CD14-positive monocyte (primary cell): Measurements from ENCODE around the gene SLC19A2. TPM values are rescaled to one million over a fixed set of nuclear protein-coding genes. Genes with fewer than 3 reads are reported as not detected.

ENCODE experiments used
- DNase-seq, 3 donors: peaks; one replicate each; pipeline ENCODE4 v3.0.0-alpha.2; 2011 to 2022
- H2AFZ ChIP-seq: 2 replicates; pipeline ENCODE4 v1.6.0; 2012; ENCODE audit warnings: mild to moderate bottlenecking, low read depth, low read length, inconsistent platforms; ENCODE audit not compliant: insufficient read depth, poor library complexity, severe bottlenecking
- H3K27ac ChIP-seq, 2 donors: 1 replicate in 1 of 2; 2 replicates in 1 of 2; pipeline ENCODE4 v1.5.1; 2012 to 2013; ENCODE audit warnings: low read length in 2 of 2, control low read depth in 1 of 2, inconsistent platforms in 1 of 2, low read depth in 1 of 2, mild to moderate bottlenecking in 1 of 2
- H3K27me3 ChIP-seq, 2 donors: one replicate each; pipeline versions ENCODE4 v1.6.0 to v1.6.1; 2011 to 2013; ENCODE audit warnings: low read length in 2 of 2; ENCODE audit not compliant: control insufficient read depth in 2 of 2, insufficient read depth in 2 of 2
- H3K36me3 ChIP-seq, 2 donors: replicated peaks in 1 of 2; 1 replicate in 1 of 2; 2 replicates in 1 of 2; pipeline versions ENCODE4 v1.5.1 to v1.6.1; 2012 to 2013; ENCODE audit warnings: low read length in 2 of 2, control low read depth in 1 of 2, inconsistent platforms in 1 of 2, mild to moderate bottlenecking in 1 of 2; ENCODE audit not compliant: insufficient read depth in 2 of 2, control insufficient read depth in 1 of 2
- H3K4me1 ChIP-seq, 2 donors: 1 replicate in 1 of 2; 2 replicates in 1 of 2; pipeline versions ENCODE4 v1.5.1 to v1.6.1; 2012 to 2013; ENCODE audit warnings: low read length in 2 of 2, control low read depth in 1 of 2, inconsistent platforms in 1 of 2, mild to moderate bottlenecking in 1 of 2, moderate library complexity in 1 of 2; ENCODE audit not compliant: insufficient read depth in 2 of 2, control insufficient read depth in 1 of 2
- H3K4me2 ChIP-seq: replicated peaks from 2 replicates; pipeline ENCODE3; 2012; ENCODE audit warnings: low read length, moderate library complexity, mild to moderate bottlenecking; ENCODE audit not compliant: poor library complexity, severe bottlenecking; ENCODE audit errors: extremely low read depth
- H3K4me3 ChIP-seq, 3 experiments: fragments of 200-600 bp in 1 of 3; sonication (generic) in 1 of 3; replicated peaks in 1 of 3; 1 replicate in 2 of 3; 2 replicates in 1 of 3; pipeline ENCODE4 v1.5.1; 2011 to 2013; ENCODE audit warnings: low read length in 3 of 3, mild to moderate bottlenecking in 3 of 3, control low read depth in 2 of 3, low read depth in 2 of 3, inconsistent platforms in 1 of 3, moderate library complexity in 1 of 3
- H3K79me2 ChIP-seq: 2 replicates; pipeline ENCODE4 v1.6.0; 2012; ENCODE audit warnings: mild to moderate bottlenecking, control low read depth, inconsistent platforms, low read length, moderate library complexity; ENCODE audit not compliant: insufficient read depth
- H3K9ac ChIP-seq: 2 replicates; pipeline ENCODE4 v1.6.0; 2017; ENCODE audit warnings: low read length, mild to moderate bottlenecking; ENCODE audit not compliant: insufficient read depth, poor library complexity, severe bottlenecking
- H3K9me3 ChIP-seq, 2 donors: replicated peaks in 1 of 2; 1 replicate in 1 of 2; 2 replicates in 1 of 2; pipeline versions ENCODE4 v1.5.1 to v1.6.1; 2012 to 2013; ENCODE audit warnings: low read length in 2 of 2, control low read depth in 1 of 2; ENCODE audit not compliant: control insufficient read depth in 1 of 2, insufficient read depth in 1 of 2
- H4K20me1 ChIP-seq: 2 replicates; pipeline ENCODE4 v1.6.0; 2012; ENCODE audit warnings: mild to moderate bottlenecking, low read length, control low read depth, moderate library complexity; ENCODE audit not compliant: insufficient read depth
- H3K27ac Mint-ChIP-seq, 7 donors: one replicate each; pipeline ENCODE4 v1.8.0; 2020; ENCODE audit warnings: mild to moderate bottlenecking in 7 of 7, mixed read lengths in 7 of 7, moderate library complexity in 6 of 7, inconsistent platforms in 2 of 7
- H3K27me3 Mint-ChIP-seq, 3 donors: one replicate each; pipeline ENCODE4 v1.8.0; 2021 to 2022; ENCODE audit warnings: low read depth in 3 of 3, mild to moderate bottlenecking in 3 of 3, mixed read lengths in 3 of 3, moderate library complexity in 3 of 3, inconsistent platforms in 1 of 3
- H3K36me3 Mint-ChIP-seq, 2 donors: one replicate each; pipeline ENCODE4 v1.8.0; 2020; ENCODE audit warnings: mixed read lengths in 2 of 2, inconsistent platforms in 1 of 2, mild to moderate bottlenecking in 1 of 2
- H3K4me1 Mint-ChIP-seq: one replicate; pipeline ENCODE4 v1.8.0; 2020; ENCODE audit warnings: mild to moderate bottlenecking, mixed read lengths
- H3K4me3 Mint-ChIP-seq, 2 donors: one replicate each; pipeline ENCODE4 v1.8.0; 2020; ENCODE audit warnings: mild to moderate bottlenecking in 2 of 2, mixed read lengths in 2 of 2, moderate library complexity in 1 of 2
- H3K9me3 Mint-ChIP-seq, 7 donors: one replicate each; pipeline ENCODE4 v1.8.0; 2020 to 2022; ENCODE audit warnings: mixed read lengths in 7 of 7, mild to moderate bottlenecking in 6 of 7, moderate library complexity in 6 of 7, inconsistent platforms in 2 of 7
- CTCF ChIP-seq: fragments of 200-600 bp; IDR thresholded peaks from one replicate; pipeline ENCODE4 v1.8.0; 2022; ENCODE audit warnings: antibody characterized with exemption, mild to moderate bottlenecking
- WGBS: methylation state at CpG from one replicate; pipeline ENCODE4 v1.1.5; 2013; ENCODE audit warnings: missing lambda C conversion rate; ENCODE audit not compliant: insufficient coverage; 5-methylcytosine and 5-hydroxymethylcytosine counted together
- intact Hi-C, 2 donors: fragments of 100-400 bp; cut with micrococcal nuclease; formaldehyde crosslinking; loops; one replicate each; pipeline versions ENCODE4 v1.15.0 to v1.15.1; 2023
- polyA plus RNA-seq, 3 donors: library from polyadenylated mRNA; depleted of rRNA in 1 of 3; unstranded in 2 of 3; stranded (reverse) in 1 of 3; fragments of 300-500 nt in 2 of 3; fragments of >200 nt in 1 of 3; fragmentation: Illumina TruSeq in 2 of 3; gene quantifications; 1 replicate in 2 of 3; 2 replicates in 1 of 3; pipeline ENCODE4 v1.2.3, GENCODE V29; 2012 to 2021

SLC19A2 gene
- polyA plus RNA-seq, 3 donors: 0.52 to 3.2 (median 0.81) TPM

DNA sequence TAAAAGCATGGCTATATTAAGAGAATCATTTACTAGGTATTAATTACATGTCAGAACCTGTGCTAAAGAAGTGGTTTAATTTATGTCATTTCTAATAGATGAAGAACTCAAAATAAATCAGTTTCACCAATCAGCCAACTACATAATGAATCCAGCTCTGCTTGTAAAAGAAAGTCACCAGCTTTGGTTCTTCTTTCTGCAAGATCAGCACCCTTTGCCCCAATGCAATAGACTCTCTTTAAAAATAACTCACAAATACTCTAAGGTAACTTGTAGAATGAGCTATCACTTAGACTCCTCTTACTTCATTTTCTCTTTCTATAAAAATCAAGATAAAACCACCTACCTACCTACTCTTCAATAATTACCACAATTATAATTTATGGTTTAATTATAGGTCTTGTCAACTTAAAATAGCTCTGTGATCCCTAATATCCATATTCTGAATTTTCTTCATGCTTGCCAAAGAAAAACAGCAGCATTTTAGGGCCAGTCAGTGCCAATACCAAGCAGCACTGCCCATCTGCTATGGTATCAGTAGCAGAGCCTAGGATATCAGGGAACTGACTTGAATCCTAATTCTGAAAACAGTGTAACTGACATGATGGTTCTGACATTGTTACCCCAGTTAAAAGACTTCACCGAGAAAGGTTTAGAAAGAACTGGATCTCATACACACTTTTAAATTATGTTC, 11.3 kb downstream of the SLC19A2 start:
- H3K27me3 Mint-ChIP-seq: peaks cover 0 to 3% (median 0%) of the 10 kb centered on the region in 3 donors
- H3K4me1 Mint-ChIP-seq: peaks cover 12% of the 10 kb centered on the region
- no peaks in the 10 kb centered on the region for H3K9me3 ChIP-seq
- no peak for DNase-seq
- H3K27ac Mint-ChIP-seq: no peak overlapping the region
- no peak overlapping the region for H3K9ac ChIP-seq
- H4K20me1 ChIP-seq: no peaks in the 10 kb centered on the region
- no peak overlapping the region for H2AFZ ChIP-seq
- no CpG with 5 or more reads among the region's 1 CpG for WGBS
- no peak overlapping the region for H3K27ac ChIP-seq
- peaks cover 10 to 23% of the 10 kb centered on the region in 2 donors for H3K4me1 ChIP-seq
- H3K4me3 ChIP-seq: no peak overlapping the region
- intact Hi-C loops: no loop called here
- peaks cover 13% of the 10 kb centered on the region for H3K79me2 ChIP-seq
- no peaks in the 10 kb centered on the region for H3K27me3 ChIP-seq
- H3K36me3 Mint-ChIP-seq: peaks cover 20 to 21% of the 10 kb centered on the region in 2 donors
- no peak for TF ChIP-seq CTCF
- no peaks in the 10 kb centered on the region for H3K36me3 ChIP-seq
- no peak overlapping the region for H3K4me2 ChIP-seq
- H3K9me3 Mint-ChIP-seq: no peaks in the 10 kb centered on the region
- no peak overlapping the region for H3K4me3 Mint-ChIP-seq

GRCh38 chr1:169473347-169473746, 12.4 kb downstream of the SLC19A2 start:
- Mint-ChIP-seq H3K4me3 (no peak overlapping the region), H3K27me3 (peaks cover 0 to 3% (median 0%) of the 10 kb centered on the region in 3 donors), H3K4me1 (peaks cover 8% of the 10 kb centered on the region), H3K9me3 (no peaks in the 10 kb centered on the region), H3K27ac (peak overlapping the region in 2 of 7 donors; percentile 22 to 41), H3K36me3 (peaks cover 26 to 31% of the 10 kb centered on the region in 2 donors)
- H2AFZ ChIP-seq: no peak overlapping the region
- peaks cover 6 to 17% of the 10 kb centered on the region in 2 donors for H3K4me1 ChIP-seq
- H3K36me3 ChIP-seq: peaks cover 0 to 6% of the 10 kb centered on the region in 2 donors
- no peaks in the 10 kb centered on the region for H3K9me3 ChIP-seq
- no CpG with 5 or more reads among the region's 5 CpGs for WGBS
- no peaks in the 10 kb centered on the region for H3K27me3 ChIP-seq
- peaks cover 8% of the 10 kb centered on the region for H3K79me2 ChIP-seq
- peak; percentile 27 to 61 (median 30) for DNase-seq
- no peak overlapping the region for H3K9ac ChIP-seq
- no peak for TF ChIP-seq CTCF
- intact Hi-C loops: no loop called here
- H4K20me1 ChIP-seq: no peaks in the 10 kb centered on the region
- no peak overlapping the region for H3K4me3 ChIP-seq
- H3K4me2 ChIP-seq: no peak overlapping the region
- H3K27ac ChIP-seq: no peak overlapping the region
